Heart right ventricle (tissue), 16 donors: ENCODE data around the gene PSD4. TPM values are rescaled to one million over a fixed set of nuclear protein-coding genes. Genes with fewer than 3 reads are reported as not detected.

Experiments used
- ATAC-seq, 8 donors: fragments of 200-7000 bp; cut with Tn5 transposase; one replicate each; pipeline ENCODE4 v1.9.1; 2020; ENCODE audit warnings: mild to moderate bottlenecking in 8 of 8, moderate library complexity in 8 of 8, moderate number of reproducible peaks in 1 of 8
- DNase-seq, 2 donors: peaks; one replicate each; pipeline ENCODE4 v3.0.0-alpha.2; 2020
- H3K27ac ChIP-seq, 10 donors: fragments of 200-600 bp; sonication (generic) in 2 of 10; one replicate each; pipeline versions ENCODE4 v1.5.0 to v1.8.0; 2020 to 2022; ENCODE audit warnings: mild to moderate bottlenecking in 3 of 10
- H3K27me3 ChIP-seq, 7 donors: fragments of 200-600 bp; one replicate each; pipeline ENCODE4 v1.8.0; 2021 to 2022; ENCODE audit warnings: mild to moderate bottlenecking in 2 of 7
- H3K36me3 ChIP-seq, 9 donors: fragments of 200-600 bp; sonication (generic) in 1 of 9; one replicate each; pipeline versions ENCODE4 v1.5.0 to v1.8.0; 2020 to 2022; ENCODE audit warnings: mild to moderate bottlenecking in 2 of 9
- H3K4me1 ChIP-seq, 9 donors: fragments of 200-600 bp; sonication (generic) in 1 of 9; one replicate each; pipeline versions ENCODE4 v1.5.0 to v1.8.0; 2020 to 2022; ENCODE audit warnings: mild to moderate bottlenecking in 4 of 9
- H3K4me3 ChIP-seq, 10 donors: fragments of 200-600 bp; sonication (generic) in 2 of 10; one replicate each; pipeline versions ENCODE4 v1.5.0 to v1.8.0; 2020 to 2022; ENCODE audit warnings: mild to moderate bottlenecking in 7 of 10, moderate library complexity in 2 of 10
- H3K9me3 ChIP-seq, 11 donors: fragments of 200-600 bp in 10 of 11; sonication (generic) in 2 of 11; one replicate each; pipeline versions ENCODE4 v1.5.0 to v1.8.0; 2013 to 2022; ENCODE audit warnings: mild to moderate bottlenecking in 2 of 11, control low read depth in 1 of 11, moderate library complexity in 1 of 11
- WGBS, 2 donors: extraction: QIAGEN DNeasy Blood & Tissue Kit; methylation state at CpG; one replicate each; pipeline ENCODE4 v1.1.7; 2013; ENCODE audit warnings: inconsistent platforms in 1 of 2; 5-methylcytosine and 5-hydroxymethylcytosine counted together
- intact Hi-C, 10 donors: fragments of 100-400 bp; cut with DNase I; formaldehyde crosslinking; loops; one replicate each; pipeline versions ENCODE4 v1.11.1 to v1.14.2; 2022
- polyA plus RNA-seq, 2 donors: library from polyadenylated mRNA; stranded (reverse); fragments of 200-250 nt; gene quantifications; one replicate each; pipeline ENCODE4 v1.2.3, GENCODE V29; 2013
- total RNA-seq, 10 donors: library from RNA; stranded (reverse); fragmentation: NEBNext Ultra II Directional in 3 of 10; extraction: Animal tissue kit (Norgen Biotek cat#: 25700) in 3 of 10; gene quantifications; one replicate each; pipeline versions ENCODE4 v1.2.1 to v1.2.4, GENCODE V29; 2021 to 2023
- TF ChIP-seq, protein P1 (sequence below), 9 donors: fragments of 200-600 bp; sonication (generic) in 2 of 9; IDR thresholded peaks; one replicate each; pipeline versions ENCODE4 v1.5.0 to v1.8.0; 2021 to 2022; ENCODE audit warnings: antibody characterized with exemption in 9 of 9, mild to moderate bottlenecking in 5 of 9, moderate library complexity in 1 of 9
- donor health status: Arrhythmogenic right ventricular cardiomyopathy.
- donor health status: ischemic (EF 13 %, LVEDD 7.1; RV severe dilation, severe dysfunction).
- donor health status: healthy with polysubstance abuse.
- donor health status: DM: no; HTN: yes; CAD: no.
- donor health status: DM: no; HTN: no; CAD: no.
- donor health status: ischemic (EF 25% LVEDD 6.9; RV normal size, moderate dysfunction).
- donor health status: ischemic (EF 25% LVEDD 5.7; RV mildly dilated, moderate dysfunction).
- donor health status: healthy.
- donor health status: DM: yes; HTN: yes; CAD: no.
- donor health status: Ischemic cardiomyopathy.
- donor health status: ischemic (EF 35%, LVEDD 5.7; RV mildly dilated, moderate dysfunction).
- donor health status: nonischemic (EF 11% LVEDD 7.7; RV severe dilation, severe dysfunction).
- donor health status: DM: yes; HTN: yes; CAD: no.
- donor health status: PGD.
- donor health status: ischemic (EF 29% LVEDD 5.4; RV normal size, mild dysfunction).
- donor health status: nonischemic (EF 23%, LVEDD 6.1; RV moderate dilation, normal function).

PSD4 gene
- total and polyA plus RNA-seq, 12 donors, result 1.0 to 13.0 (median 1.7) TPM

DNA sequence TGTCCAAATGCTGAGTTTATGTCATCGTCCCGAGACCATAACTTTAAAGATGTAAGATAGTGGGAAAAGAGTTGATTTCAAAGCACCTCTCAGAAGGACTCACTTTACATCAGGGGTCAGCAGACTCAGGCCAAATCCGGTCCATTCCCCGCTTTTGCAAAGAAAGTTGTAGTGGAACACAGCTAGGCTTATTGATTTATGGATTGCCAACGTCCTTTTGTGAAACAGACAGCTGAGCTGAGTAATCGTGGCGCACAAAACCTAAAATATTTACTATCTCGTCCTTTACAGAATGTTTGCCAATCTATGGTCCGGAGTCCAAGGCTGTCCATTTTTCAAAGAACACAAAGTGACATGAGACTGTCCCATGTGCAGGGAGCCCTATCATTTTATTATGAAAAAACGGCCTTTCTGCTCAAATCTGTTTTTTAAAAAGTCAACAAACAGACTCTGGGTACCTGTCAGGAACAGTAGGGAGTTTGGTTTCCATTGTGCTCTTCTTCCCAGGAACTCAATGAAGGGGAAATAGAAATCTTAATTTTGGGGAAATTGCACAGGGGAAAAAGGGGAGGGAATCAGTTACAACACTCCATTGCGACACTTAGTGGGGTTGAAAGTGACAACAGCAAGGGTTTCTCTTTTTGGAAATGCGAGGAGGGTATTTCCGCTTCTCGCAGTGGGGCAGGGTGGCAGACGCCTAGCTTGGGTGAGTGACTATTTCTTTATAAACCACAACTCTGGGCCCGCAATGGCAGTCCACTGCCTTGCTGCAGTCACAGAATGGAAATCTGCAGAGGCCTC lies 46.7 kb upstream of the PSD4 start, which contains the start of gene IL1RN:
IL1RN (plus strand) TSS at position 754 of the 801 bp plus-strand sequence; CDS start at position 781, 27 bp downstream.
- Histone ChIP-seq H3K36me3 (no peaks in the 10 kb centered on the region), H3K4me1 (peaks cover 0 to 40% (median 5%) of the 10 kb centered on the region in 9 donors), H3K9me3 (no peaks in the 10 kb centered on the region), H3K27me3 (no peaks in the 10 kb centered on the region), H3K4me3 (peak within 1 kb of the TSS in 3 of 10 donors; percentile 2 to 51 (median 3)), H3K27ac (peak within 1 kb of the TSS in 2 of 10 donors; percentile 55 to 88)
- intact Hi-C loops, result no loop called here
- TF ChIP-seq, protein P1, sequence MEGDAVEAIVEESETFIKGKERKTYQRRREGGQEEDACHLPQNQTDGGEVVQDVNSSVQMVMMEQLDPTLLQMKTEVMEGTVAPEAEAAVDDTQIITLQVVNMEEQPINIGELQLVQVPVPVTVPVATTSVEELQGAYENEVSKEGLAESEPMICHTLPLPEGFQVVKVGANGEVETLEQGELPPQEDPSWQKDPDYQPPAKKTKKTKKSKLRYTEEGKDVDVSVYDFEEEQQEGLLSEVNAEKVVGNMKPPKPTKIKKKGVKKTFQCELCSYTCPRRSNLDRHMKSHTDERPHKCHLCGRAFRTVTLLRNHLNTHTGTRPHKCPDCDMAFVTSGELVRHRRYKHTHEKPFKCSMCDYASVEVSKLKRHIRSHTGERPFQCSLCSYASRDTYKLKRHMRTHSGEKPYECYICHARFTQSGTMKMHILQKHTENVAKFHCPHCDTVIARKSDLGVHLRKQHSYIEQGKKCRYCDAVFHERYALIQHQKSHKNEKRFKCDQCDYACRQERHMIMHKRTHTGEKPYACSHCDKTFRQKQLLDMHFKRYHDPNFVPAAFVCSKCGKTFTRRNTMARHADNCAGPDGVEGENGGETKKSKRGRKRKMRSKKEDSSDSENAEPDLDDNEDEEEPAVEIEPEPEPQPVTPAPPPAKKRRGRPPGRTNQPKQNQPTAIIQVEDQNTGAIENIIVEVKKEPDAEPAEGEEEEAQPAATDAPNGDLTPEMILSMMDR (IDR thresholded peaks at IDR 0.05), result no peak
- ATAC-seq, result peak in 6 of 8 donors; percentile 25 to 59 (median 50)
- 86 to 91% methylated on average over 16 of the region's 16 CpGs for WGBS, 2 donors
- DNase-seq, result peak in 1 of 2 donors; percentile 18

DNA sequence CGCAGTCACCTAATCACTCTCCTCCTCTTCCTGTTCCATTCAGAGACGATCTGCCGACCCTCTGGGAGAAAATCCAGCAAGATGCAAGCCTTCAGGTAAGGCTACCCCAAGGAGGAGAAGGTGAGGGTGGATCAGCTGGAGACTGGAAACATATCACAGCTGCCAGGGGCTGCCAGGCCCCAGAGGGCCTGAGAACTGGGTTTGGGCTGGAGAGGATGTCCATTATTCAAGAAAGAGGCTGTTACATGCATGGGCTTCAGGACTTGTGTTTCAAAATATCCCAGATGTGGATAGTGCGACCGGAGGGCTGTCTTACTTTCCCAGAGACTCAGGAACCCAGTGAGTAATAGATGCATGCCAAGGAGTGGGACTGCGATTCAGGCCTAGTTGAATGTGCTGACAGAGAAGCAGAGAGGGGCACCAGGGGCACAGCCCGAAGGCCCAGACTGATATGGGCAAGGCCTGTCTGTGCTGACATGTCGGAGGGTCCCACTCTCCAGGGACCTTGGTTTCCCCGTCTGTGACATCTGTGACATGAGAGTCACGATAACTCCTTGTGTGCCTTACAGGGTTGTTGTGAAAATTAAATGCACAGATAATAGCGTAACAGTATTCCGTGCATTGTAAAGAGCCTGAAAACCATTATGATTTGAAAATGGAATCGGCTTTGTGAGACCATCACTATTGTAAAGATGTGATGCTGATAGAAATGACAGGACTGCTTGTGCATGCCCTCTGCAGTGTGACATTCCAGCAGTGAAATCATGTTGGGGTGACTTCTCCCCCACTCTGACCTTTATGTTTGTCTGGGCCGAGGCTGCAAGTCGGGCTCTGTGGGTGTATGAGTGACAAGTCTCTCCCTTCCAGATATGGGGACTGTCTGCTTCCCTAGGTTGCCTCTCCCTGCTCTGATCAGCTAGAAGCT lies 45.9 kb upstream of the PSD4 start:
- TF ChIP-seq, protein P1 (IDR thresholded peaks at IDR 0.05), result no peak
- no peaks in the 10 kb centered on the region for H3K9me3 ChIP-seq
- H3K27me3 ChIP-seq, result no peaks in the 10 kb centered on the region
- H3K4me1 ChIP-seq, result peaks cover 0 to 40% (median 5%) of the 10 kb centered on the region in 9 donors
- H3K27ac ChIP-seq, result peak overlapping the region in 2 of 10 donors; percentile 55 to 88
- ATAC-seq (no peak), DNase-seq (no peak)
- H3K4me3 ChIP-seq, result peak overlapping the region in 3 of 10 donors; percentile 2 to 51 (median 3)
- intact Hi-C loops, result no loop called here
- peaks cover 0 to 7% (median 0%) of the 10 kb centered on the region in 9 donors for H3K36me3 ChIP-seq
- whole genome bisulfite sequencing, 2 donors, result 78 to 80% methylated on average over 15 of the region's 15 CpGs

DNA sequence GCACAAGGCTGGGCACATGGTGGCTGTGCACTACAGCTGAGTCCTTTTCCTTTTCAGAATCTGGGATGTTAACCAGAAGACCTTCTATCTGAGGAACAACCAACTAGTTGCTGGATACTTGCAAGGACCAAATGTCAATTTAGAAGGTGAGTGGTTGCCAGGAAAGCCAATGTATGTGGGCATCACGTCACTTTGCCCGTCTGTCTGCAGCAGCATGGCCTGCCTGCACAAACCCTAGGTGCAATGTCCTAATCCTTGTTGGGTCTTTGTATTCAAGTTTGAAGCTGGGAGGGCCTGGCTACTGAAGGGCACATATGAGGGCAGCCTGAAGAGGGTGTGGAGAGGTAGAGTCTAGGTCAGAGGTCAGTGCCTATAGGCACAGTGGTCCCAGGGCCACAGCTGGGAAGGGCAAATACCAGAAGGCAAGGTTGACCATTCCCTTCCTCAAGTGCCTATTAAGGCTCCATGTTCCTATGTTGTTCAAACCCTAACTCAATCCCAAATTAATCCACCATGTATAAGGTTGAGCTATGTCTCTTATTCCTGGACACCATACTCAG lies 44.2 kb upstream of the PSD4 start:
- Histone ChIP-seq H3K27me3 (no peaks in the 10 kb centered on the region), H3K9me3 (no peaks in the 10 kb centered on the region), H3K4me1 (peaks cover 0 to 23% (median 0%) of the 10 kb centered on the region in 9 donors), H3K4me3 (peak overlapping the region in 1 of 10 donors; percentile 51), H3K36me3 (peaks cover 0 to 12% (median 0%) of the 10 kb centered on the region in 9 donors), H3K27ac (no peak overlapping the region)
- intact Hi-C loops, result loop anchor here in 1 of 10 donors (10.0 kb wide), 2 partner anchors 65 to 245 kb away; no protein-coding TSS in a partner anchor
- TF ChIP-seq, protein P1 (IDR thresholded peaks at IDR 0.05), result no peak
- WGBS, 2 donors, result 87 to 92% methylated on average over 2 of the region's 2 CpGs
- ATAC-seq, result no peak
- no peak for DNase-seq
